ENCODE data around the gene XAF1. TPM values are rescaled to one million over a fixed set of nuclear protein-coding genes. Genes with fewer than 3 reads are reported as not detected.

XAF1 gene
- not detected in 2 replicates for total RNA-seq (2011; cell fraction: chromatin; rRNA removed; ENCODE audit: low replicate concordance)
- total RNA-seq (2011; cell fraction: nucleolus; rRNA removed): not detected in 2 replicates
- not detected in 2 replicates for total RNA-seq (2011; cell fraction: nucleoplasm; rRNA removed)
- total RNA-seq (2014; rRNA removed) (0.09 TPM in 1 of 2 replicates, not detected in the other), total RNA-seq (2014; rRNA removed; fragmentation: Illumina TruSeq; extraction: Trizol) (0.07 TPM in 1 of 2 replicates, not detected in the other), total RNA-seq (2015; rRNA removed; fragmentation: Illumina TruSeq; extraction: Trizol) (0.18 and 0.19 TPM in 2 replicates), total RNA-seq (2021) (0.22 and 0.47 TPM in 2 replicates), polyA plus RNA-seq (2011; rRNA removed) (not detected in 2 replicates), polyA plus RNA-seq (2014; fragmentation: Illumina TruSeq; extraction: Trizol) (0.07 TPM in 1 of 2 replicates, not detected in the other), polyA plus RNA-seq (2014; fragmentation: Nextera tagmentation; extraction: Ambion mirVana) (under 1 TPM in 1 of 2 experiments, not detected in 1; 0.11 TPM), polyA plus RNA-seq (2014; rRNA removed) (0.07 TPM in 1 of 2 replicates, not detected in the other), polyA minus RNA-seq (2011; rRNA and poly(A)+ RNA removed) (not detected in 2 replicates), Bru-seq, nascent RNA (percentile 5 among the genes with signal in this experiment), BruChase-seq, experiment 1, labeled RNA remaining after a 2-hour chase (percentile 5 among the genes with signal in this experiment), BruChase-seq, experiment 2, labeled RNA remaining after a 6-hour chase (percentile 16 among the genes with signal in this experiment)
- polyA plus RNA-seq (2011; cell fraction: cytosol; rRNA removed): not detected in 2 replicates
- polyA plus RNA-seq (2011; cell fraction: nucleus; rRNA removed): not detected in 2 replicates
- 0.34 and 1.4 TPM in 2 replicates for polyA plus RNA-seq (2012)
- polyA minus RNA-seq (2011; cell fraction: cytosol; rRNA and poly(A)+ RNA removed): not detected in 2 replicates
- not detected in 2 replicates for polyA minus RNA-seq (2011; cell fraction: nucleus; rRNA and poly(A)+ RNA removed)
- long read RNA-seq, experiment 1: 0 reads
- long read RNA-seq, experiment 2: 0 reads
- long read RNA-seq, experiment 3: 0 reads

- in situ Hi-C loops (cut with MboI): no loop called here
- Histone ChIP-seq H3K27ac (ENCODE audit: extremely low read depth, low read depth, low read length) (no peak within 1 kb of the TSS), H3K4me2 (ENCODE audit: insufficient read depth, low read length) (peak within 1 kb of the TSS; percentile 41), H3K27me3 (ENCODE audit: control insufficient read depth in 2 of 2, insufficient read depth in 2 of 2, low read length in 2 of 2) (peaks cover 0 to 5% of the 10 kb centered on the region in 2 experiments; a peak in 2 of 5 replicates), H3K9me3 (replicated peaks; ENCODE audit: control insufficient read depth, insufficient read depth, low read depth, low read length) (no peaks in the 10 kb centered on the region), H3K79me2 (ENCODE audit: control insufficient read depth, insufficient read depth, low read length) (no peaks in the 10 kb centered on the region), H3K9me1 (ENCODE audit: control insufficient read depth, insufficient read depth, low read length) (no peaks in the 10 kb centered on the region), H2AFZ (ENCODE audit: low read depth, low read length) (peak within 1 kb of the TSS; percentile 45; the same call in 1 of the 2 replicates), H3K9ac (ENCODE audit: insufficient read depth in 1 of 2, low read depth in 2 of 2, low read length in 2 of 2) (peak within 1 kb of the TSS in 1 of 2 experiments; percentile 14; a peak in 2 of 4 replicates), H3K36me3 (ENCODE audit: control insufficient read depth, insufficient read depth, low read length) (no peaks in the 10 kb centered on the region), H3K4me3 (no peak within 1 kb of the TSS), H4K20me1 (replicated peaks; ENCODE audit: control insufficient read depth, insufficient read depth, low read length) (no peaks in the 10 kb centered on the region), H3K4me1 (replicated peaks in 1 of 2; ENCODE audit: control insufficient read depth in 2 of 2, insufficient read depth in 2 of 2, low read length in 2 of 2) (peaks cover 3% of the 10 kb centered on the region in 2 experiments; a peak in 3 of 5 replicates)
- BruUV-seq (replicated peaks): no TSS peak
- DNase-seq (ENCODE audit: extremely low read depth in 1 of 4, low spot score in 3 of 4) (no peak), ATAC-seq (peak; percentile 45), FAIRE-seq (no peak)
- TF ChIP-seq POU5F1 (IDR thresholded peaks at IDR 0.05; ENCODE audit: borderline replicate concordance, low read depth, low read length, partially characterized antibody): no peak
- TF ChIP-seq ZNF699 (CRISPR knock-in tag; IDR thresholded peaks at IDR 0.05; ENCODE audit: insufficient replicate concordance): no peak
- TF ChIP-seq YY1 (IDR thresholded peaks at IDR 0.05; ENCODE audit: borderline replicate concordance in 1 of 3, control insufficient read depth in 1 of 3, extremely low read depth in 1 of 3, insufficient read depth in 3 of 3, insufficient read length in 1 of 3, insufficient replicate concordance in 2 of 3, low read depth in 1 of 3, low read length in 2 of 3): no peak
- TF ChIP-seq RHOXF2B (CRISPR knock-in tag; conservative IDR thresholded peaks at IDR 0.05): no peak
- WGBS (ENCODE audit: insufficient coverage, low coverage, missing lambda C conversion rate): 2% methylated on average over 12 of the region's 14 CpGs
- intact Hi-C loops (cut with micrococcal nuclease): loop anchor here (5.0 kb wide), 1 partner anchor 267 kb away; the partner anchor contains the start of gene BCL6B
- ChIA-PET POLR2A (no interaction called here), CTCF (ENCODE audit: low intra/inter-chr PET ratio) (no interaction called here)
Measured at GRCh38 chr17:6755731-6756184, at the start of gene XAF1. XAF1 (plus strand) TSS chr17:6756046; CDS start chr17:6756079, 33 bp downstream.

All from K562 (cell line).